HepG2 (cell line): ENCODE results near the gene SNX21. TPM values are rescaled to one million over a fixed set of nuclear protein-coding genes. Genes with fewer than 3 reads are reported as not detected.

Experiments
- ATM ChIP-seq: fragments of 450-650 bp; IDR thresholded peaks from 2 replicates; pipeline ENCODE4 v1.7.1; 2017; ENCODE audit warnings: mild to moderate bottlenecking, borderline replicate concordance
- ERF ChIP-seq: IDR thresholded peaks from 2 replicates; pipeline ENCODE4 v1.6.1; 2018; ENCODE audit warnings: missing biosample characterization, missing genetic modification reagents
- FIP1L1 ChIP-seq: fragments of 200-400 bp; formaldehyde crosslinking; IDR thresholded peaks from 2 replicates; pipeline ENCODE4 v1.6.1; 2018; ENCODE audit warnings: low read depth, mild to moderate bottlenecking, low read length, moderate library complexity, borderline replicate concordance; ENCODE audit not compliant: insufficient read depth
- HHEX ChIP-seq: IDR thresholded peaks from 2 replicates; pipeline ENCODE4 v1.6.1; 2016; ENCODE audit warnings: control low read depth
- JUNB ChIP-seq: sonication (generic); formaldehyde crosslinking; IDR thresholded peaks from 2 replicates; pipeline ENCODE4 v1.8.0; 2022; ENCODE audit warnings: missing genetic modification reagents, mild to moderate bottlenecking, borderline replicate concordance
- KIAA2018 ChIP-seq: sonication (generic); formaldehyde crosslinking; IDR thresholded peaks from 2 replicates; pipeline ENCODE4 v1.5.0; 2020; ENCODE audit warnings: mild to moderate bottlenecking, missing genetic modification reagents, borderline replicate concordance
- POLR2AphosphoS5 ChIP-seq: IDR thresholded peaks from 2 replicates; pipeline ENCODE4 v1.6.1; 2012; ENCODE audit warnings: low read depth, low read length
- TRIM24 ChIP-seq: sonication (generic); formaldehyde crosslinking; IDR thresholded peaks from 2 replicates; pipeline ENCODE4 v1.8.0; 2022; ENCODE audit warnings: mild to moderate bottlenecking, missing genetic modification reagents
- ZBTB21 ChIP-seq: sonication (generic); formaldehyde crosslinking; IDR thresholded peaks from 2 replicates; pipeline ENCODE4 v1.4.0; 2020; ENCODE audit warnings: missing genetic modification reagents
- ZBTB38 ChIP-seq: sonication (generic); formaldehyde crosslinking; IDR thresholded peaks from 2 replicates; pipeline ENCODE4 v1.5.1; 2020; ENCODE audit warnings: mild to moderate bottlenecking, missing genetic modification reagents
- ZFP62 ChIP-seq: sonication (generic); formaldehyde crosslinking; IDR thresholded peaks from 2 replicates; pipeline ENCODE4 v1.4.0; 2020; ENCODE audit warnings: missing genetic modification reagents
- ZNF615 ChIP-seq: sonication (generic); formaldehyde crosslinking; IDR thresholded peaks from 2 replicates; pipeline ENCODE4 v1.5.0; 2020; ENCODE audit warnings: mild to moderate bottlenecking, missing genetic modification reagents, borderline replicate concordance
- ZNF746 ChIP-seq: sonication (generic); formaldehyde crosslinking; IDR thresholded peaks from 2 replicates; pipeline ENCODE4 v1.8.0; 2022; ENCODE audit warnings: mild to moderate bottlenecking, missing genetic modification reagents
- ZNF768 ChIP-seq: sonication (generic); formaldehyde crosslinking; IDR thresholded peaks from 2 replicates; pipeline ENCODE4 v1.4.0; 2020; ENCODE audit warnings: missing genetic modification reagents
- ZNF780A ChIP-seq: sonication (generic); formaldehyde crosslinking; IDR thresholded peaks from 2 replicates; pipeline ENCODE4 v1.8.0; 2022; ENCODE audit warnings: mild to moderate bottlenecking, missing genetic modification reagents, moderate library complexity
- ZNF839 ChIP-seq: sonication (generic); formaldehyde crosslinking; IDR thresholded peaks from 2 replicates; pipeline ENCODE4 v1.4.0; 2020; ENCODE audit warnings: missing genetic modification reagents, mild to moderate bottlenecking, borderline replicate concordance
- ZNF841 ChIP-seq: sonication (generic); formaldehyde crosslinking; IDR thresholded peaks from 2 replicates; pipeline ENCODE4 v1.8.1; 2023; ENCODE audit warnings: missing genetic modification reagents, borderline replicate concordance
- polyA plus RNA-seq, 8 experiments: library from polyadenylated mRNA; depleted of rRNA in 3 of 8; stranded (reverse) in 7 of 8; unstranded in 1 of 8; fragments of >200 nt; fragmentation: Illumina TruSeq in 4 of 8; extraction: Trizol in 4 of 8; gene quantifications; 2 replicates each; pipeline versions ENCODE4 v1.2.1 to v1.2.3, GENCODE V29; 2011 to 2016; ENCODE audit warnings: low read depth in 4 of 8, missing spikeins in 1 of 8, mixed read lengths in 1 of 8; ENCODE audit not compliant: insufficient read depth in 1 of 8
- total RNA-seq, 5 experiments: library from RNA; depleted of rRNA; stranded (reverse); fragments of >200 nt; fragmentation: Illumina TruSeq; extraction: Trizol; gene quantifications; 2 replicates each; pipeline ENCODE4 v1.2.3, GENCODE V29; 2016; ENCODE audit warnings: low read depth in 1 of 5
- TF ChIP-seq, protein P1 (sequence below): IDR thresholded peaks from 2 replicates; pipeline ENCODE4 v1.6.1; 2016; ENCODE audit warnings: low read depth
- TF ChIP-seq, protein P2 (sequence below): sonication (generic); formaldehyde crosslinking; IDR thresholded peaks from 2 replicates; pipeline ENCODE4 v1.5.0; 2020; ENCODE audit warnings: missing genetic modification reagents, mild to moderate bottlenecking, borderline replicate concordance

SNX21 gene
- total and polyA plus RNA-seq, 2 of the 13 experiments (the other 11 are each of a cell fraction or from before 2014, with no cell fraction given), result 7.7 to 12.8 TPM

- no peak for TF ChIP-seq ATM
- peak; percentile 88; the same call in 1 of the 2 replicates for TF ChIP-seq JUNB
- TF ChIP-seq ZNF780A, result peak; percentile 99
- TF ChIP-seq ERF (CRISPR knock-in tag), result peak; percentile 99
- peak; percentile 94 for TF ChIP-seq ZNF746 (CRISPR knock-in tag)
- TF ChIP-seq, protein P1, sequence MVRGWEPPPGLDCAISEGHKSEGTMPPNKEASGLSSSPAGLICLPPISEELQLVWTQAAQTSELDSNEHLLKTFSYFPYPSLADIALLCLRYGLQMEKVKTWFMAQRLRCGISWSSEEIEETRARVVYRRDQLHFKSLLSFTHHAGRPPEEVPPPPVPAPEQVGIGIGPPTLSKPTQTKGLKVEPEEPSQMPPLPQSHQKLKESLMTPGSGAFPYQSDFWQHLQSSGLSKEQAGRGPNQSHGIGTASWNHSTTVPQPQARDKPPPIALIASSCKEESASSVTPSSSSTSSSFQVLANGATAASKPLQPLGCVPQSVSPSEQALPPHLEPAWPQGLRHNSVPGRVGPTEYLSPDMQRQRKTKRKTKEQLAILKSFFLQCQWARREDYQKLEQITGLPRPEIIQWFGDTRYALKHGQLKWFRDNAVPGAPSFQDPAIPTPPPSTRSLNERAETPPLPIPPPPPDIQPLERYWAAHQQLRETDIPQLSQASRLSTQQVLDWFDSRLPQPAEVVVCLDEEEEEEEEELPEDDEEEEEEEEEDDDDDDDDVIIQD, result peak; percentile 83; the same call in 1 of the 2 replicates
- TF ChIP-seq, protein P2, sequence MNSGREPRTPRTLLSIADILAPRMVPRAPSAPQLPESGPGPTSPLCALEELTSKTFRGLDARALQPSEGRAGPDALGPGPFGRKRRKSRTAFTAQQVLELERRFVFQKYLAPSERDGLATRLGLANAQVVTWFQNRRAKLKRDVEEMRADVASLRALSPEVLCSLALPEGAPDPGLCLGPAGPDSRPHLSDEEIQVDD (CRISPR knock-in tag), result peak; percentile 95
- peak; percentile 78 for TF ChIP-seq ZNF768
- TF ChIP-seq TRIM24 (CRISPR knock-in tag), result peak; percentile 87
- peak; percentile 95 for TF ChIP-seq POLR2AphosphoS5
- TF ChIP-seq HHEX (CRISPR knock-in tag), result peak; percentile 77
- peak; percentile 99 for TF ChIP-seq ZNF615 (CRISPR knock-in tag)
- TF ChIP-seq ZBTB38, result peak; percentile 99
- TF ChIP-seq ZFP62, result no peak; the same call in 1 of the 2 replicates
- 0 out of 2 replicates have a peak, but pooled peaks have one; percentile 5 for TF ChIP-seq KIAA2018
- peak; percentile 95 for TF ChIP-seq ZNF841 (CRISPR knock-in tag)
- TF ChIP-seq FIP1L1, result no peak
- TF ChIP-seq ZBTB21, result peak; percentile 84; the same call in 1 of the 2 replicates
- no peak for TF ChIP-seq ZNF839 (CRISPR knock-in tag)
These were observed 57.7 kb downstream of the SNX21 start, which contains the start of the genes CTSA and NEURL2 (continued) for GRCh38 chr20:45890985-45891983.
